ENCODE data around the gene BCAT1.

The BCAT1 gene

DNA sequence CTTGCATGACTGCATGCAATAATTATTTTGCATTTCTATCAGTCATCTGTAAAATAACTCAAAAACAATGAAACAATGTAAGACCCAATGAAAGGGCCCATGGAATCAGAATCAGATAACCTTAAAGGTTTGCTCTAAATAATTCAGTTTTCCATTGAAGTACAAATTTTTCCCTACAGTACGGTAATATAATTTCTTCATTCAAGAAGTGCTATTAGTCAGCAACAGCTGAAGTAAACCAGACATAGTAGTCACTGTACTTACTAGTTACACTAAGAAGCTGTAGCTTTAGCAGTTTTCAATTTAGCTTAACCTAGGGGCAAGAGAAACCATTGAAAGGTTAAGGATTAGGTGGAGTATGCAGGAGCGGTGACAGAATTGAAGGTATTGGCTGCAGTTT lies 43.5 kb downstream of the BCAT1 start:
- Histone ChIP-seq H3K79me2 (ENCODE audit: control insufficient read depth, low read length) (peaks cover 95% of the 10 kb centered on the region), H3K4me2 (ENCODE audit: low read length) (no peak overlapping the region), H3K36me3 (ENCODE audit: control insufficient read depth, low read length) (peaks cover 52% of the 10 kb centered on the region), H3K27ac (ENCODE audit: low read depth, low read length) (no peak overlapping the region), H3K9me3 (ENCODE audit: control insufficient read depth, insufficient read depth, low read length) (no peaks in the 10 kb centered on the region), H3K27me3 (ENCODE audit: control insufficient read depth, low read length) (no peaks in the 10 kb centered on the region), H4K20me1 (ENCODE audit: control insufficient read depth, insufficient read depth, low read depth, low read length) (0 out of 2 replicates have a peak, but pooled peaks cover 3% of the 10 kb centered on the region), H3K9me2 (replicated peaks; ENCODE audit: control insufficient read depth, low read length) (no peaks in the 10 kb centered on the region), H3K4me3 (ENCODE audit: low read length) (no peak overlapping the region), H3K4me1 (ENCODE audit: control insufficient read depth, low read length) (peaks cover 23% of the 10 kb centered on the region), H3F3A (ENCODE audit: control insufficient read depth, insufficient read depth) (no peaks in the 10 kb centered on the region)
- TF ChIP-seq, protein P1, sequence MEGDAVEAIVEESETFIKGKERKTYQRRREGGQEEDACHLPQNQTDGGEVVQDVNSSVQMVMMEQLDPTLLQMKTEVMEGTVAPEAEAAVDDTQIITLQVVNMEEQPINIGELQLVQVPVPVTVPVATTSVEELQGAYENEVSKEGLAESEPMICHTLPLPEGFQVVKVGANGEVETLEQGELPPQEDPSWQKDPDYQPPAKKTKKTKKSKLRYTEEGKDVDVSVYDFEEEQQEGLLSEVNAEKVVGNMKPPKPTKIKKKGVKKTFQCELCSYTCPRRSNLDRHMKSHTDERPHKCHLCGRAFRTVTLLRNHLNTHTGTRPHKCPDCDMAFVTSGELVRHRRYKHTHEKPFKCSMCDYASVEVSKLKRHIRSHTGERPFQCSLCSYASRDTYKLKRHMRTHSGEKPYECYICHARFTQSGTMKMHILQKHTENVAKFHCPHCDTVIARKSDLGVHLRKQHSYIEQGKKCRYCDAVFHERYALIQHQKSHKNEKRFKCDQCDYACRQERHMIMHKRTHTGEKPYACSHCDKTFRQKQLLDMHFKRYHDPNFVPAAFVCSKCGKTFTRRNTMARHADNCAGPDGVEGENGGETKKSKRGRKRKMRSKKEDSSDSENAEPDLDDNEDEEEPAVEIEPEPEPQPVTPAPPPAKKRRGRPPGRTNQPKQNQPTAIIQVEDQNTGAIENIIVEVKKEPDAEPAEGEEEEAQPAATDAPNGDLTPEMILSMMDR (IDR thresholded peaks at IDR 0.05; ENCODE audit: low read depth, low read length, poor library complexity, severe bottlenecking), result no peak
- TF ChIP-seq EZH2phosphoT487 (IDR thresholded peaks at IDR 0.05; ENCODE audit: borderline replicate concordance, low read length), result no peak

DNA sequence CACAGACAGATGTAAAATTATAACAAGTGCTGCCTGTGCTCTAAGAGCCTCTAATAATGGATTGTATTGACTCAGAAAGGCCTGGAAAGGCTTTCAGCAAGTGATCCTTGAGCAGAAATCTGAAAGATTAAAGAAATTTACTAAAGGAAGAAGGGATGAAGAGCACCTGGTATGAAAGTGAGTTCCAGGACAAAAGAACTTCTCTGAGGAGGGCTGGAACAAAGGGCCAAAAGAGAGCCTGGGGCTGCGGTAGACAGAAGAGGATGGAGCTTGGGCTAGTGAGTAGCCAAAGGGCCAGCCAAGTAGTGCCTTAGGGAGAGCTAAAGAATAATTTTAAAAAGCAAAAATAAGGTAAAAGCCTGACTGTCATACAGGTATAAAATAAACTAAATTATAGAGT lies 44.0 kb downstream of the BCAT1 start:
- H3K36me3 ChIP-seq (ENCODE audit: control insufficient read depth, low read length), result peaks cover 57% of the 10 kb centered on the region
- H3K4me1 ChIP-seq (ENCODE audit: control insufficient read depth, low read length), result peaks cover 21% of the 10 kb centered on the region
- no peaks in the 10 kb centered on the region for H3F3A ChIP-seq (ENCODE audit: control insufficient read depth, insufficient read depth)
- peaks cover 98% of the 10 kb centered on the region for H3K79me2 ChIP-seq (ENCODE audit: control insufficient read depth, low read length)
- no peak overlapping the region for H3K4me3 ChIP-seq (ENCODE audit: low read length)
- H3K4me2 ChIP-seq (ENCODE audit: low read length), result no peak overlapping the region
- no peaks in the 10 kb centered on the region for H3K9me2 ChIP-seq (replicated peaks; ENCODE audit: control insufficient read depth, low read length)
- no peaks in the 10 kb centered on the region for H3K27me3 ChIP-seq (ENCODE audit: control insufficient read depth, low read length)
- 0 out of 2 replicates have a peak, but pooled peaks cover 3% of the 10 kb centered on the region for H4K20me1 ChIP-seq (ENCODE audit: control insufficient read depth, insufficient read depth, low read depth, low read length)
- H3K9me3 ChIP-seq (ENCODE audit: control insufficient read depth, insufficient read depth, low read length), result no peaks in the 10 kb centered on the region
- no peak for TF ChIP-seq EZH2phosphoT487 (IDR thresholded peaks at IDR 0.05; ENCODE audit: borderline replicate concordance, low read length)
- TF ChIP-seq, protein P1 (IDR thresholded peaks at IDR 0.05; ENCODE audit: low read depth, low read length, poor library complexity, severe bottlenecking), result no peak
- no peak overlapping the region for H3K27ac ChIP-seq (ENCODE audit: low read depth, low read length)

DNA sequence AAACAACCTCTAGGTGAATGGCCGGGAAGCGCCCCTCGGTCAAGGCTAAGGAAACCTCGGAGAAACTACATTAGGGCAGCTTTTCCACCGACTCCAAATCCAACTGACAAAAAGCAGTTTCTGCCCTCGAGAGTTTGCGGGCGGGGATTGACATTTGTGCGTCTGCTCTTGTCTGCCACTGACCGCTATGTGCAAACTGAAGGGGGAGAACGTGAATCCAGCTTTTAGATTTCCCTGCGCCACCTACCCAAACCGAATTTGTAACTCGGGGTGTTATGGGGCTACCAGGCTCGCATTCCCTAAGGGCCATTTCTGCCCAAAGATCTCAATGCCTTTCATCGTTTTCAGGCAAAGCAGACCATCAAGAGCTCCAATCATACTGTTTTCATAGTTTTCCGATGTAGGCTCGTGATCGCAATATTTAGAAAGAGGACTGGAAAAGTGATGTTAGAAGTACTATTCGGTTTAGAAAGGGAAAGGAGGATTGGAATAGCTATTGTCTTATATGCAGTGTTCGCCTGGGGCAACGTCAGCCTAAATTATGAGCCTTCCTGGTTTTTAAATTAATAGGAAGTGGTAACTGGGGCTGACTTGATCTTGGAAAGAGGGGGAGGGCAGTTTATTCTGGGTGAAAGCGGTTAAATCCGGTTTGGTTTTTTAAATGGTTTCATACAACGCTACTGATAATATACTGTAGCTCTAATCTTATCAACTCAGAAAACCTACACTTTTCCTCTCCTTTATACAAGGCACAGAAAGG lies 45.4 kb downstream of the BCAT1 start:
- H4K20me1 ChIP-seq (ENCODE audit: control insufficient read depth, insufficient read depth, low read depth, low read length), result no peaks in the 10 kb centered on the region
- H3K27me3 ChIP-seq (ENCODE audit: control insufficient read depth, low read length), result no peaks in the 10 kb centered on the region
- H3K4me3 ChIP-seq (ENCODE audit: low read length), result no peak overlapping the region

More for the DNA sequence above, 45.4 kb downstream of the BCAT1 start:
- no peaks in the 10 kb centered on the region for H3F3A ChIP-seq (ENCODE audit: control insufficient read depth, insufficient read depth)
- H3K4me1 ChIP-seq (ENCODE audit: control insufficient read depth, low read length), result peaks cover 15% of the 10 kb centered on the region
- peaks cover 57% of the 10 kb centered on the region for H3K36me3 ChIP-seq (ENCODE audit: control insufficient read depth, low read length)
- H3K9me2 ChIP-seq (replicated peaks; ENCODE audit: control insufficient read depth, low read length), result no peaks in the 10 kb centered on the region
- TF ChIP-seq EZH2phosphoT487 (IDR thresholded peaks at IDR 0.05; ENCODE audit: borderline replicate concordance, low read length), result no peak
- TF ChIP-seq, protein P1 (IDR thresholded peaks at IDR 0.05; ENCODE audit: low read depth, low read length, poor library complexity, severe bottlenecking), result no peak
- H3K9me3 ChIP-seq (ENCODE audit: control insufficient read depth, insufficient read depth, low read length), result no peaks in the 10 kb centered on the region
- H3K79me2 ChIP-seq (ENCODE audit: control insufficient read depth, low read length), result peaks cover 98% of the 10 kb centered on the region
- H3K27ac ChIP-seq (ENCODE audit: low read depth, low read length), result no peak overlapping the region
- no peak overlapping the region for H3K4me2 ChIP-seq (ENCODE audit: low read length)

Data from DOHH2 (cell line).